Kidney epithelial cell (primary cell): ENCODE measurements around the gene PPP2CA. TPM values are rescaled to one million over a fixed set of nuclear protein-coding genes. Genes with fewer than 3 reads are reported as not detected.
A peak's percentile ranks its signal among the peaks of the same experiment; 100 is the strongest.

Experiments used
- DNase-seq: peaks from one replicate; pipeline ENCODE4 v3.0.0-alpha.2; 2010; ENCODE audit warnings: low read depth
- H3K27me3 ChIP-seq: 2 replicates; pipeline ENCODE4 v1.6.0; 2011; ENCODE audit warnings: low read length; ENCODE audit not compliant: control insufficient read depth, insufficient read depth
- H3K36me3 ChIP-seq: 2 replicates; pipeline ENCODE4 v1.5.1; 2011; ENCODE audit warnings: low read length; ENCODE audit not compliant: control insufficient read depth, insufficient read depth
- H3K4me3 ChIP-seq: 2 replicates; pipeline ENCODE4 v1.5.1; 2011; ENCODE audit warnings: low read depth, mild to moderate bottlenecking, control low read depth, low read length
- total RNA-seq: library from RNA; depleted of rRNA; stranded (reverse); fragments of >200 nt; gene quantifications from 2 replicates; pipeline ENCODE4 v1.2.3, GENCODE V29; 2015
- TF ChIP-seq, protein P1 (sequence below): IDR thresholded peaks from 2 replicates; pipeline ENCODE4 v1.5.1; 2011; ENCODE audit warnings: mild to moderate bottlenecking, moderate library complexity, low read length, control low read depth, inconsistent platforms; ENCODE audit not compliant: insufficient read depth, poor library complexity, severe bottlenecking

The PPP2CA gene
- total RNA-seq, 1 donor from 2014 or later: 249 TPM

DNA sequence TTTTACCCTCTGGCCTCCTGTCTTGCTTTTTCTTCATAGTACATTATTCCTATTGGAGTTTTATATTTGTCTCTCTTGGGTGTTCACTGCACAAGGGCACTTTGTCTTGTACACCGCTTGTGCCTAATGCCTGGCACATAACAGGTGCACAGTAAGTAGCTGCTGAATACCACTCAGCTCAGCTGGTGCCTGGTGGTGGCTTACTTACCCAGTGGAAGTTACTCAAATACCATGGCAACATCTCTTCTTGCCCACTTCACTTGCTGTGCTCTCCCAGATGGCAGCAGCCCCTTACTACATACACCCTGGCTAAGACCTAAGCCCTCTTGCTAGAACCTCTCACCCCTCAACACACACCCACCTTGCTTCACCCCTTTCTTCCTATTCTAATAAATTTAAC lies 37.8 kb downstream of the PPP2CA start:
- H3K36me3 ChIP-seq: no peaks in the 10 kb centered on the region
- TF ChIP-seq, protein P1, sequence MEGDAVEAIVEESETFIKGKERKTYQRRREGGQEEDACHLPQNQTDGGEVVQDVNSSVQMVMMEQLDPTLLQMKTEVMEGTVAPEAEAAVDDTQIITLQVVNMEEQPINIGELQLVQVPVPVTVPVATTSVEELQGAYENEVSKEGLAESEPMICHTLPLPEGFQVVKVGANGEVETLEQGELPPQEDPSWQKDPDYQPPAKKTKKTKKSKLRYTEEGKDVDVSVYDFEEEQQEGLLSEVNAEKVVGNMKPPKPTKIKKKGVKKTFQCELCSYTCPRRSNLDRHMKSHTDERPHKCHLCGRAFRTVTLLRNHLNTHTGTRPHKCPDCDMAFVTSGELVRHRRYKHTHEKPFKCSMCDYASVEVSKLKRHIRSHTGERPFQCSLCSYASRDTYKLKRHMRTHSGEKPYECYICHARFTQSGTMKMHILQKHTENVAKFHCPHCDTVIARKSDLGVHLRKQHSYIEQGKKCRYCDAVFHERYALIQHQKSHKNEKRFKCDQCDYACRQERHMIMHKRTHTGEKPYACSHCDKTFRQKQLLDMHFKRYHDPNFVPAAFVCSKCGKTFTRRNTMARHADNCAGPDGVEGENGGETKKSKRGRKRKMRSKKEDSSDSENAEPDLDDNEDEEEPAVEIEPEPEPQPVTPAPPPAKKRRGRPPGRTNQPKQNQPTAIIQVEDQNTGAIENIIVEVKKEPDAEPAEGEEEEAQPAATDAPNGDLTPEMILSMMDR: no peak
- no peaks in the 10 kb centered on the region for H3K27me3 ChIP-seq
- DNase-seq: no peak
- H3K4me3 ChIP-seq: no peak overlapping the region

DNA sequence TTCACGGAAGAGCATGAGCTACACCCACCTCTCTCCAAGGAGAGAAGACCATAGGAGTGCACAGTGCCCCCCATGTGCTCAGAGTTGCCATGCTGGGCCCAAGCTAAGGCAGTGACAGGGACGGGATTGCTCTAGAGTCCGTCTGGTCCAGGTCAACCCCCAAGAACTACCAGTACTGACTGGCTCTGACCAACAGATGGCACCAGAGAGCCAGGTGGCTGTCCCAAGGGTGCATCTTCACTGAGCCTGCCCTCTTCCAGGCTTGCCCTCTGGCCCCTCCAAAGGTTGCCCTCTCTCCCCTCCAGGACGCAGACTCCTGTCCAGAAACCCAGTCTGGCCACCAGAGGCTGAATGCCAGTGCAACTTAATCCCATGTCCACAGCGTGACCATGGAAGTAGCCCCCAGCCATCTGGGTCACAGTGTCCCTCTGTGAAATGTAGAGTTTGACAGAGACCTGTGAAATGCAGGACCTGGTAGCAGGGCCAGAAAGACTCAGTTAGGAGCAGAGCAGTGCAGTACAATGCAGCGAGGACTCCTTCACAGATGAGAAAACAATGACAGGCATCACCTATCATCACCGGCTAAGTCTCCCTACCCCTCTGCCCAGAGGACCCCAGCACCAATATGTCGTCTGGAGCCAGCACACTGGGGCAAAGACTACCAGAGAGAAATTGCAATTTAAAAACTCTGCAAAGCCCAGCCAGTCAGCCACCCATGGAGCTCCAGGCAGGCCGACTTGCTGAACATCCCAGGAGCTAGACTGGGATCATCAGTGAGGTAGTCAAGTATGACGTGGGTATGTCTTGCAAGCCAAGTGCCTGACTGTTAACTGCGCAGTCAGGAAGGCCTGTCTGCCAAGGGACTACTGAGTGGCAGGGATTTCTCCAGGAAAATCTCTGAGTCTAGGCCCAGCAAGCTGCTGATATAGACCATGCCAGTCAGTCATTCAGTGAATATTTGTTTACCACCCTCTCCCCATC lies 41.4 kb downstream of the PPP2CA start:
- TF ChIP-seq, protein P1: peak; percentile 95
- H3K27me3 ChIP-seq: no peaks in the 10 kb centered on the region
- DNase-seq: peak; percentile 39
- no peaks in the 10 kb centered on the region for H3K36me3 ChIP-seq
- no peak overlapping the region for H3K4me3 ChIP-seq

DNA sequence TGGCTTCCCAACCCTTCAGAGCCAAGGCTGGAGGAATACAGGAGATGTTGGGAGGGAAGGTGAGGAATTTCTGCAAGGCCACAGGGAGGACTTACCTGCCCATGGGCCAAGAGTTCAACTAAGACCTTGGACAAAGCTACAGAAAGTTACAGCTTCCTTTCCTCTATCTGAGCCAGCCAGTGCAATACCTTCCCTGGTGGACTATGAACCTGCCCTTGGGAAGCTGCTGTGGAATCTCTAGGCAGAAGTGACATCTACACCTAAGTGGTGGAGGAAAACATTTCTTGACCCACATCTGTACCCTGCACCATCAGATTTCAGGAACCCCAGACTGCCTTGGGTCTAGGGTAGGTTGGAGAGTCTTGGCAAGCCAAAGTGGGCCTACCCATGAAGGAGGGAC lies 42.4 kb downstream of the PPP2CA start:
- no peaks in the 10 kb centered on the region for H3K27me3 ChIP-seq

DNA sequence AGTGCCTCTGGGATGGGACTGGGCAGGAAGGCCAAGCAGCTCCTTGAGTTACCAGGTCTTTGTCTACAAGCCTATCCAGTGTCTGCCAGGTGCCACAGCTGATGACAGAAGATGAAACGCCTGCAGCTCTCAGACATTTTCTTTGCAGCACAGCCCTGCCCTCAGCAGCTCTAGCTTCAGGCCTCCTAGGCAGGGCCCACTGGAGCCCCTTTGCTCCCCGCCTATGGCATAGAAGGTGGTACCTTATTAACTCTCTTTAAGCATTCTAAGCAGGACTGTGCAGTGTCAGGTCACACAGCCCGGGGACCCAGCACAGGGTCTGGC lies 47.8 kb downstream of the PPP2CA start:
- TF ChIP-seq, protein P1: no peak

More for the DNA sequence above, 42.4 kb downstream of the PPP2CA start:
- DNase-seq: no peak
- TF ChIP-seq, protein P1: no peak
- Histone ChIP-seq H3K4me3 (no peak overlapping the region), H3K36me3 (no peaks in the 10 kb centered on the region)

DNA sequence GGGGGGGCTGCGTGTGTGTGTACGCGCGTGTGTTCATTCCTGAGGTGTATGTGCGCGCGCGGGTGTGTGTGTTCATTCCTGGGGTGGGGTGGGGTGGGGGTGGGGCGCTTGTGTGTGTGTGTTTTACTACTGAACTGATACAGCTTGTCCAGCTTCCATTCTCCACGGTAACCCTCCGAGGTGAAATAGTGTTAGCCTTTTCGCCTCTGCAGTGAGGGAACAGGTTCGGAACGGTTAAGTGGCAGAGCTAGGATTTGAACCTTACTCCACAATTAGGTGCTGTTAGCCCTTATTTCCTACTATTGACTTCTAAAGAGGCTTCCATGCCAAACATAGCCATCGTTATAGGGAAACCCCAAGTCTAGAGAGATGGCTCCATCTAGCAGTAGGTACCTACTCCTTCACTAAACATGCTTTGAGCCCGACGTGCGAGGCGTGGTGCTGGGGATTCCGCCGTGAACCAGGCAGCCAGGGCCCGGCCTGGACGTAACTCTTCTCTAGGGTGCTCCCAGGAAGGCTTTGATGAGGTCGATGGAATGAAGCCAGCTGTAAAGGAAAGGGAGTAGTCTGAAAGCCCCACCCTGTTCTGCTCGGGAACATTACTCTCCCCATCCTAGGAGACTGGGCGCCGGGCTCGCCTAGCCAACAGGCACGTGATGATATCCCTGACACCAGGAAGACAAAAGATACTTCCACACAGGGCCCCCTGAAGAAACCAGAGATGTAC lies 48.3 kb downstream of the PPP2CA start:
- TF ChIP-seq, protein P1: no peak
- Histone ChIP-seq H3K27me3 (no peaks in the 10 kb centered on the region), H3K36me3 (peaks cover 1% of the 10 kb centered on the region), H3K4me3 (peak overlapping the region; percentile 91)
- DNase-seq: no peak

More for the DNA sequence above, 47.8 kb downstream of the PPP2CA start:
- DNase-seq: no peak
- no peak overlapping the region for H3K4me3 ChIP-seq
- H3K27me3 ChIP-seq: no peaks in the 10 kb centered on the region
- H3K36me3 ChIP-seq: peaks cover 1% of the 10 kb centered on the region
